Body of pancreas (tissue), 4 donors: ENCODE data around the gene PER2. TPM values are rescaled to one million over a fixed set of nuclear protein-coding genes. Genes with fewer than 3 reads are reported as not detected.
A peak's percentile ranks its signal among the peaks of the same experiment; 100 is the strongest.

ENCODE experiments used
- ATAC-seq: fragments of 150-250 bp; one replicate; pipeline ENCODE4 v1.9.1; 2016
- DNase-seq, 4 donors: peaks; one replicate each; pipeline ENCODE4 v3.0.0-alpha.2; 2019
- H3K27ac ChIP-seq, 4 donors: fragments of 200-600 bp; sonication (generic); 1 replicate in 3 of 4; 2 replicates in 1 of 4; pipeline versions ENCODE4 v1.5.1 to v1.6.1; 2016 to 2019; ENCODE audit warnings: mild to moderate bottlenecking in 1 of 4, mixed read lengths in 1 of 4, moderate library complexity in 1 of 4
- H3K27me3 ChIP-seq, 2 donors: fragments of 200-600 bp; sonication (generic); one replicate each; pipeline ENCODE4 v1.6.0; 2016; ENCODE audit warnings: mild to moderate bottlenecking in 1 of 2
- H3K36me3 ChIP-seq, 2 donors: fragments of 200-600 bp; sonication (generic); replicated peaks in 1 of 2; 2 replicates each; pipeline ENCODE4 v1.5.1; 2016; ENCODE audit warnings: low read depth in 2 of 2; ENCODE audit not compliant: insufficient read depth in 1 of 2
- H3K4me1 ChIP-seq: fragments of 200-600 bp; sonication (generic); one replicate; pipeline ENCODE4 v1.6.0; 2016
- H3K4me3 ChIP-seq, 2 donors: fragments of 200-600 bp; sonication (generic); 1 replicate in 1 of 2; 2 replicates in 1 of 2; pipeline ENCODE4 v1.5.1; 2016 to 2019
- H3K9me3 ChIP-seq, 3 donors: fragments of 200-600 bp; sonication (generic); 1 replicate in 2 of 3; 2 replicates in 1 of 3; pipeline ENCODE4 v1.5.1; 2016
- POLR2A ChIP-seq, 3 donors: fragments of 450-650 bp; IDR thresholded peaks; one replicate each; pipeline ENCODE4 v1.6.1; 2016; ENCODE audit warnings: antibody characterized with exemption in 3 of 3, mild to moderate bottlenecking in 2 of 3
- WGBS, 2 donors: methylation state at CpG; one replicate each; pipeline ENCODE4 v1.1.5; 2017; 5-methylcytosine and 5-hydroxymethylcytosine counted together
- intact Hi-C: fragments of 100-400 bp; cut with DNase I; formaldehyde crosslinking; loops from one replicate; pipeline ENCODE4 v1.15.1; 2023
- total RNA-seq, 2 donors: library from RNA; depleted of rRNA; stranded (reverse); fragments of >200 nt; gene quantifications; one replicate each; pipeline ENCODE4 v1.1.0, GENCODE V29; 2016
- TF ChIP-seq, protein P1 (sequence below), 7 experiments: fragments of 450-650 bp in 4 of 7; fragments of 200-600 bp in 3 of 7; sonication (generic) in 3 of 7; IDR thresholded peaks; one replicate each; pipeline ENCODE4 v1.5.1; 2016 to 2019; ENCODE audit warnings: antibody characterized with exemption in 7 of 7

PER2 gene
- total RNA-seq, 2 donors from 2014 or later = 10.9 to 21.8 TPM

GRCh38 chr2:238259061-238260020 is 29.1 kb downstream of the PER2 start:
- no peak for ATAC-seq
- no peak for DNase-seq
- Histone ChIP-seq H3K27ac (no peak overlapping the region), H3K9me3 (no peaks in the 10 kb centered on the region), H3K4me1 (peaks cover 30% of the 10 kb centered on the region), H3K36me3 (peaks cover 0 to 14% of the 10 kb centered on the region in 2 donors), H3K4me3 (no peak overlapping the region), H3K27me3 (no peaks in the 10 kb centered on the region)
- intact Hi-C loops = loop anchor here (5.0 kb wide), 1 partner anchor 402 kb away; the partner anchor contains the start of gene RAMP1
- no peak for TF ChIP-seq POLR2A (IDR thresholded peaks at IDR 0.05)
- TF ChIP-seq, protein P1, sequence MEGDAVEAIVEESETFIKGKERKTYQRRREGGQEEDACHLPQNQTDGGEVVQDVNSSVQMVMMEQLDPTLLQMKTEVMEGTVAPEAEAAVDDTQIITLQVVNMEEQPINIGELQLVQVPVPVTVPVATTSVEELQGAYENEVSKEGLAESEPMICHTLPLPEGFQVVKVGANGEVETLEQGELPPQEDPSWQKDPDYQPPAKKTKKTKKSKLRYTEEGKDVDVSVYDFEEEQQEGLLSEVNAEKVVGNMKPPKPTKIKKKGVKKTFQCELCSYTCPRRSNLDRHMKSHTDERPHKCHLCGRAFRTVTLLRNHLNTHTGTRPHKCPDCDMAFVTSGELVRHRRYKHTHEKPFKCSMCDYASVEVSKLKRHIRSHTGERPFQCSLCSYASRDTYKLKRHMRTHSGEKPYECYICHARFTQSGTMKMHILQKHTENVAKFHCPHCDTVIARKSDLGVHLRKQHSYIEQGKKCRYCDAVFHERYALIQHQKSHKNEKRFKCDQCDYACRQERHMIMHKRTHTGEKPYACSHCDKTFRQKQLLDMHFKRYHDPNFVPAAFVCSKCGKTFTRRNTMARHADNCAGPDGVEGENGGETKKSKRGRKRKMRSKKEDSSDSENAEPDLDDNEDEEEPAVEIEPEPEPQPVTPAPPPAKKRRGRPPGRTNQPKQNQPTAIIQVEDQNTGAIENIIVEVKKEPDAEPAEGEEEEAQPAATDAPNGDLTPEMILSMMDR (IDR thresholded peaks at IDR 0.05) = no peak
- WGBS, 2 donors = 86 to 89% methylated on average over 19 to 21 of the region's 21 CpGs

DNA sequence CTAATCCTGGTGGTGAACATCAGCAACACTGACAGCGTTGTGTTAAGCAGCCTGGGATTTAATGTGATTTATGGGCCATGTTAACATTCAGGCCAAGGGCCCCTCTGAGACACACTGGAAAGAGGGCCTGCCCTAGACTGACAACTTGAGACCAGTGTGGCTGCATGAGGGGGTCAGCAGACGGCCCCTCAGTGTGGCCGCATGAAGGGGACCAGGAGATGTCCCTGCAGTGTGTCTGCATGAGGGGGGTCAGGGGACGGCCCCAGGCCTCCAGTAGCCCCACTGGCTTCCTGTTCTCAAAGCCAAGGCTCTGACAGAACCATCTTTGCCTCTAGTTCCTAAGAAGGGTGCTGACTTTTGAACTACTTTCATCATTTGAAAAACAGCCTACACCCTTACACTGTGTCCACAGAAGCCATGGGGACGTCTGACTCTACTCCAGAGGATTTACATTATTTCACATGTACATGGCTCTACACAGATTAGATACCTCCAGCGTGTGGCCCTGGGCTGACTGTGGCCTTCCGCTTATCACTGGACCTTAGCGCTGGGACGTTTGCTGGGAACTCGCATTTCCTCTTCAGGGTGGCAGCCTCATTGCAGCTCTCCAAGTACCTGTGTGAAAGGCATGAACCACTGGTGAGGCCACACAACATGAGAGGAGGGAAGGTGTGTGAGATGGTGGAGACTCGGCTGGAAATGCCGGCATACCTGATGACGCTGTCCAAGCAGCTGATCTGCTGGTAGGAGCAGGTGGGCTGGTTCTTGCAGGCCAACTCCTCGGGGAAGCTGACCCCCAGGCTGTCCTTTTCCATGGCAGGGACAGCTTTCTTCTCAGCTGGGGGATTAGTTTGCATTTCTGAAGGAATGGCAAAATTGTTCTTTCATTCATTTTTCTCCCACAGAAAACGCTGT is 30.4 kb downstream of the PER2 start:
- Histone ChIP-seq H3K4me1 (peaks cover 17% of the 10 kb centered on the region), H3K4me3 (no peak overlapping the region), H3K36me3 (peaks cover 0 to 19% of the 10 kb centered on the region in 2 donors), H3K9me3 (no peaks in the 10 kb centered on the region), H3K27me3 (no peaks in the 10 kb centered on the region), H3K27ac (peak overlapping the region in 1 of 4 donors; percentile 23)
- DNase-seq = no peak
- 73 to 78% methylated on average over 14 to 15 of the region's 15 CpGs for WGBS, 2 donors
- no peak for ATAC-seq
- intact Hi-C loops = no loop called here
- no peak for TF ChIP-seq POLR2A (IDR thresholded peaks at IDR 0.05)
- TF ChIP-seq, protein P1 (IDR thresholded peaks at IDR 0.05) = no peak

- H3K27ac ChIP-seq = peak overlapping the region in 2 of 4 donors; percentile 14 to 37
- peak; percentile 97 for ATAC-seq
- WGBS, 2 donors = 38 to 44% methylated on average over 12 to 18 of the region's 18 CpGs
- intact Hi-C loops = no loop called here
- no peaks in the 10 kb centered on the region for H3K27me3 ChIP-seq
- H3K9me3 ChIP-seq = no peaks in the 10 kb centered on the region
- H3K4me3 ChIP-seq = no peak overlapping the region
- peaks cover 0 to 29% of the 10 kb centered on the region in 2 donors for H3K36me3 ChIP-seq
- TF ChIP-seq, protein P1 (IDR thresholded peaks at IDR 0.05) = peak; percentile 92 to 99 (median 98)
- no peak for TF ChIP-seq POLR2A (IDR thresholded peaks at IDR 0.05)
- peaks cover 14% of the 10 kb centered on the region for H3K4me1 ChIP-seq
- peak; percentile 94 to 97 (median 96) for DNase-seq
These were observed 31.8 kb downstream of the PER2 start for GRCh38 chr2:238256594-238257104.

DNA sequence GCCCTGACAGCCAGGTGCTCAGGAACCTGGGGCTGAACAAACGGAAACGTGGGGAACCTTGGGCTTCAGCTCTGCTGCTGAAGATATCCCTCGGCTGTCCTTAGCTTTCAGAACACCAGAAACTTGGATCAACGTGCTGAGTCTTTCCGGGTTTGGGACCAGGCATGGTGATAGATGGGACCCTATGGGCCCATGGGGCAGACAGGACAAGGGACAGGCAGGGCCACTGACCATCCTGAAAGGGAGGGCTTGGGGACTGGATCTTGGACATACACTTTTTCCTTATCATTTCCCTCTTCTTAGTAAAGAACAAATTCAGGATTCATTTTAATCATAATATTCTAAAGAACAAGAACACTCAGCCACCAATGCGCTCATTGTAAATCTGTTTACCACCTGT is 32.3 kb downstream of the PER2 start:
- ATAC-seq = no peak
- no peaks in the 10 kb centered on the region for H3K27me3 ChIP-seq
- DNase-seq = no peak
- no peaks in the 10 kb centered on the region for H3K9me3 ChIP-seq
- H3K27ac ChIP-seq = no peak overlapping the region
- peaks cover 14% of the 10 kb centered on the region for H3K4me1 ChIP-seq
- intact Hi-C loops = no loop called here
- 70 to 71% methylated on average over 6 of the region's 6 CpGs for WGBS, 2 donors
- H3K36me3 ChIP-seq = peaks cover 0 to 29% of the 10 kb centered on the region in 2 donors
- TF ChIP-seq POLR2A (IDR thresholded peaks at IDR 0.05) = peak in 1 of 3 donors; percentile 9
- TF ChIP-seq, protein P1 (IDR thresholded peaks at IDR 0.05) = no peak
- no peak overlapping the region for H3K4me3 ChIP-seq
